K562 (cell line): ENCODE measurements around the gene NBEA. TPM values are rescaled to one million over a fixed set of nuclear protein-coding genes. Genes with fewer than 3 reads are reported as not detected.

ENCODE experiments used
- polyA plus RNA-seq, 8 experiments: library from polyadenylated mRNA; depleted of rRNA in 4 of 8; stranded (reverse) in 5 of 8; unstranded in 3 of 8; fragments of >200 nt; fragmentation: Nextera tagmentation in 2 of 8; fragmentation: Illumina TruSeq in 1 of 8; extraction: Ambion mirVana in 2 of 8; extraction: Trizol in 1 of 8; gene quantifications; 2 replicates each; pipeline versions ENCODE4 v1.2.1 to v1.2.3, GENCODE V29; 2011 to 2014; ENCODE audit warnings: inconsistent platforms in 1 of 8, missing spikeins in 1 of 8
- small RNA-seq: library from RNA; depleted of rRNA; stranded (forward); fragments of <200 nt; gene quantifications from one replicate; pipeline ENCODE3, GENCODE V24; 2014
- total RNA-seq, 7 experiments: library from RNA; depleted of rRNA in 6 of 7; stranded (reverse); fragments of >200 nt in 6 of 7; fragmentation: Illumina TruSeq in 2 of 7; extraction: Trizol in 2 of 7; gene quantifications; 2 replicates each; pipeline versions ENCODE4 v1.2.1 to v1.2.3, GENCODE V29; 2011 to 2021; ENCODE audit warnings: low replicate concordance in 1 of 7

The NBEA gene
- total and polyA plus RNA-seq, 9 of the 15 experiments (the other 6 are each of a cell fraction or from before 2014, with no cell fraction given): 0.03 to 0.94 (median 0.05) TPM; not detected in 2

Small RNA genes lying within 50 kb of the gene (small RNA-seq; reads per million reads assigned to genes)
- not detected for gene RF00017
